ENCODE measurements around the gene SEC14L6.
"Not testable (repeated sequence)": the region's sequence is repeated elsewhere in the genome, so short reads cannot be mapped to it uniquely, and the experiment has no call there.

Gene SEC14L6

GRCh38 chr22:30574095-30574981 lies 27.8 kb upstream of the SEC14L6 start, which contains the start of gene GAL3ST1:
GAL3ST1 (minus strand) TSS chr22:30574665; CDS start chr22:30557392, 17,273 bp downstream.
- Histone ChIP-seq H3K4me1 (ENCODE audit: insufficient read depth, low read length) (no peaks in the 10 kb centered on the region), H3K4me3 (ENCODE audit: low read length) (no peak within 1 kb of the TSS), H3K36me3 (ENCODE audit: insufficient read depth, low read length) (peaks cover 38% of the 10 kb centered on the region), H3K27me3 (ENCODE audit: insufficient read depth, low read length) (no peaks in the 10 kb centered on the region), H2AFZ (ENCODE audit: low read depth, low read length) (no peak within 1 kb of the TSS), H3K9me3 (ENCODE audit: low read length) (no peaks in the 10 kb centered on the region)

- Histone ChIP-seq H3K27me3 (ENCODE audit: insufficient read depth, low read length) (no peaks in the 10 kb centered on the region), H2AFZ (ENCODE audit: low read depth, low read length) (no peak overlapping the region), H3K4me3 (ENCODE audit: low read length) (no peak overlapping the region), H3K4me1 (ENCODE audit: insufficient read depth, low read length) (no peaks in the 10 kb centered on the region), H3K9me3 (ENCODE audit: low read length) (no peaks in the 10 kb centered on the region), H3K36me3 (ENCODE audit: insufficient read depth, low read length) (peaks cover 31% of the 10 kb centered on the region)
Measured at GRCh38 chr22:30573594-30574094, 27.1 kb upstream of the SEC14L6 start.

GRCh38 chr22:30572840-30573593 lies 26.5 kb upstream of the SEC14L6 start:
- H3K27me3 ChIP-seq (ENCODE audit: insufficient read depth, low read length) = no peaks in the 10 kb centered on the region
- peaks cover 29% of the 10 kb centered on the region for H3K36me3 ChIP-seq (ENCODE audit: insufficient read depth, low read length)
- no peak overlapping the region for H3K4me3 ChIP-seq (ENCODE audit: low read length)
- no peak overlapping the region for H2AFZ ChIP-seq (ENCODE audit: low read depth, low read length)
- H3K4me1 ChIP-seq (ENCODE audit: insufficient read depth, low read length) = no peaks in the 10 kb centered on the region
- H3K9me3 ChIP-seq (ENCODE audit: low read length) = no peaks in the 10 kb centered on the region

- no peaks in the 10 kb centered on the region for H3K27me3 ChIP-seq (ENCODE audit: insufficient read depth, low read length)
- H3K4me1 ChIP-seq (ENCODE audit: insufficient read depth, low read length) = no peaks in the 10 kb centered on the region
- H3K9me3 ChIP-seq (ENCODE audit: low read length) = no peaks in the 10 kb centered on the region
- no peak overlapping the region for H3K4me3 ChIP-seq (ENCODE audit: low read length)
- peaks cover 21% of the 10 kb centered on the region for H3K36me3 ChIP-seq (ENCODE audit: insufficient read depth, low read length)
- no peak overlapping the region for H2AFZ ChIP-seq (ENCODE audit: low read depth, low read length)
Measured at GRCh38 chr22:30572210-30572609, 25.7 kb upstream of the SEC14L6 start.

GRCh38 chr22:30569674-30570202 lies 23.2 kb upstream of the SEC14L6 start:
- Histone ChIP-seq H3K9me3 (ENCODE audit: low read length) (no peaks in the 10 kb centered on the region), H3K36me3 (ENCODE audit: insufficient read depth, low read length) (no peaks in the 10 kb centered on the region), H3K4me1 (ENCODE audit: insufficient read depth, low read length) (no peaks in the 10 kb centered on the region), H3K27me3 (ENCODE audit: insufficient read depth, low read length) (no peaks in the 10 kb centered on the region), H2AFZ (ENCODE audit: low read depth, low read length) (no peak overlapping the region), H3K4me3 (ENCODE audit: low read length) (no peak overlapping the region)

GRCh38 chr22:30568137-30568805 lies 21.7 kb upstream of the SEC14L6 start:
- no peak overlapping the region for H2AFZ ChIP-seq (ENCODE audit: low read depth, low read length)
- no peaks in the 10 kb centered on the region for H3K36me3 ChIP-seq (ENCODE audit: insufficient read depth, low read length)
- no peaks in the 10 kb centered on the region for H3K27me3 ChIP-seq (ENCODE audit: insufficient read depth, low read length)
- no peaks in the 10 kb centered on the region for H3K9me3 ChIP-seq (ENCODE audit: low read length)
- H3K4me3 ChIP-seq (ENCODE audit: low read length) = no peak overlapping the region
- no peaks in the 10 kb centered on the region for H3K4me1 ChIP-seq (ENCODE audit: insufficient read depth, low read length)

- H3K27me3 ChIP-seq (ENCODE audit: insufficient read depth, low read length); H3K36me3 ChIP-seq (ENCODE audit: insufficient read depth, low read length); H3K4me1 ChIP-seq (ENCODE audit: insufficient read depth, low read length); H3K4me3 ChIP-seq (ENCODE audit: low read length); H2AFZ ChIP-seq (ENCODE audit: low read depth, low read length); H3K9me3 ChIP-seq (ENCODE audit: low read length): not testable (repeated sequence)
Measured at GRCh38 chr22:30567277-30567676, 20.7 kb upstream of the SEC14L6 start.

- Histone ChIP-seq H2AFZ (ENCODE audit: low read depth, low read length) (no peak overlapping the region), H3K4me1 (ENCODE audit: insufficient read depth, low read length) (no peaks in the 10 kb centered on the region), H3K9me3 (ENCODE audit: low read length) (no peaks in the 10 kb centered on the region), H3K4me3 (ENCODE audit: low read length) (no peak overlapping the region), H3K36me3 (ENCODE audit: insufficient read depth, low read length) (no peaks in the 10 kb centered on the region), H3K27me3 (ENCODE audit: insufficient read depth, low read length) (peaks cover 3% of the 10 kb centered on the region)
Measured at GRCh38 chr22:30566125-30566524, 19.6 kb upstream of the SEC14L6 start.

GRCh38 chr22:30565341-30565740 lies 18.8 kb upstream of the SEC14L6 start:
- Histone ChIP-seq H3K27me3 (ENCODE audit: insufficient read depth, low read length) (peaks cover 3% of the 10 kb centered on the region), H3K4me3 (ENCODE audit: low read length) (no peak overlapping the region), H3K9me3 (ENCODE audit: low read length) (no peaks in the 10 kb centered on the region), H2AFZ (ENCODE audit: low read depth, low read length) (no peak overlapping the region), H3K36me3 (ENCODE audit: insufficient read depth, low read length) (no peaks in the 10 kb centered on the region), H3K4me1 (ENCODE audit: insufficient read depth, low read length) (no peaks in the 10 kb centered on the region)

- H3K27me3 ChIP-seq (ENCODE audit: insufficient read depth, low read length) = peaks cover 3% of the 10 kb centered on the region
- no peaks in the 10 kb centered on the region for H3K4me1 ChIP-seq (ENCODE audit: insufficient read depth, low read length)
- H3K4me3 ChIP-seq (ENCODE audit: low read length) = no peak overlapping the region
- H2AFZ ChIP-seq (ENCODE audit: low read depth, low read length) = no peak overlapping the region
- H3K36me3 ChIP-seq (ENCODE audit: insufficient read depth, low read length) = no peaks in the 10 kb centered on the region
- no peaks in the 10 kb centered on the region for H3K9me3 ChIP-seq (ENCODE audit: low read length)
Measured at GRCh38 chr22:30564761-30565119, 18.2 kb upstream of the SEC14L6 start.

GRCh38 chr22:30564045-30564760 lies 17.7 kb upstream of the SEC14L6 start:
- H3K4me1 ChIP-seq (ENCODE audit: insufficient read depth, low read length) = no peaks in the 10 kb centered on the region
- peaks cover 3% of the 10 kb centered on the region for H3K27me3 ChIP-seq (ENCODE audit: insufficient read depth, low read length)

GRCh38 chr22:30562366-30562765 lies 15.8 kb upstream of the SEC14L6 start:
- Histone ChIP-seq H3K27me3 (ENCODE audit: insufficient read depth, low read length) (peaks cover 3% of the 10 kb centered on the region), H3K4me3 (ENCODE audit: low read length) (no peak overlapping the region), H2AFZ (ENCODE audit: low read depth, low read length) (no peak overlapping the region), H3K36me3 (ENCODE audit: insufficient read depth, low read length) (no peaks in the 10 kb centered on the region), H3K9me3 (ENCODE audit: low read length) (no peaks in the 10 kb centered on the region), H3K4me1 (ENCODE audit: insufficient read depth, low read length) (no peaks in the 10 kb centered on the region)

More at GRCh38 chr22:30564045-30564760, 17.7 kb upstream of the SEC14L6 start:
- Histone ChIP-seq H3K36me3 (ENCODE audit: insufficient read depth, low read length) (no peaks in the 10 kb centered on the region), H2AFZ (ENCODE audit: low read depth, low read length) (no peak overlapping the region), H3K4me3 (ENCODE audit: low read length) (no peak overlapping the region), H3K9me3 (ENCODE audit: low read length) (no peaks in the 10 kb centered on the region)
